ENCODE measurements around the gene C20orf173.

Gene C20orf173

GRCh38 chr20:35504751-35505150 is 24.7 kb downstream of the C20orf173 start:
- DNase-seq, result no peak

- no peak for DNase-seq
Observed at GRCh38 chr20:35503841-35504561, 25.5 kb downstream of the C20orf173 start.

- no peak for DNase-seq
Observed at GRCh38 chr20:35503281-35503680, 26.2 kb downstream of the C20orf173 start.

- DNase-seq, result peak; percentile 29
Observed at GRCh38 chr20:35502352-35502751, 27.1 kb downstream of the C20orf173 start.

- DNase-seq, result no peak
Observed at GRCh38 chr20:35499271-35499670, 30.2 kb downstream of the C20orf173 start.

- DNase-seq, result no peak
Observed at GRCh38 chr20:35497780-35498189, 31.7 kb downstream of the C20orf173 start.

GRCh38 chr20:35497320-35497719 is 32.1 kb downstream of the C20orf173 start:
- no peak for DNase-seq

GRCh38 chr20:35496481-35496880 is 33.0 kb downstream of the C20orf173 start:
- no peak for DNase-seq

- DNase-seq, result no peak
Observed at GRCh38 chr20:35492352-35492751, 37.1 kb downstream of the C20orf173 start.

- no peak for DNase-seq
Observed at GRCh38 chr20:35491823-35492222, 37.6 kb downstream of the C20orf173 start.

- peak; percentile 73 for DNase-seq
Observed at GRCh38 chr20:35490736-35491181, 38.7 kb downstream of the C20orf173 start.

- DNase-seq, result no peak
Observed at GRCh38 chr20:35489717-35490116, 39.7 kb downstream of the C20orf173 start.

GRCh38 chr20:35487479-35487878 is 42.0 kb downstream of the C20orf173 start:
- DNase-seq, result no peak

GRCh38 chr20:35479798-35480197 is 49.7 kb downstream of the C20orf173 start:
- DNase-seq, result no peak

- DNase-seq, result no peak
Observed at GRCh38 chr20:35478804-35479472, 50.5 kb downstream of the C20orf173 start.
